IPS DF 6.9 (cell line): Measurements from ENCODE around the gene SYT5.
"Not testable (repeated sequence)": the region's sequence is repeated elsewhere in the genome, so short reads cannot be mapped to it uniquely, and the experiment has no call there.

ENCODE experiments used
- DNase-seq: peaks from one replicate; pipeline ENCODE4 v3.0.0-alpha.2; 2013; ENCODE audit warnings: low read depth, low spot score
- H3K27ac ChIP-seq: one replicate; pipeline ENCODE4 v1.5.1; 2013; ENCODE audit warnings: low read length, control low read depth
- H3K27me3 ChIP-seq: 2 replicates; pipeline ENCODE4 v1.6.1; 2013; ENCODE audit warnings: mild to moderate bottlenecking, low read length; ENCODE audit not compliant: control insufficient read depth, insufficient read depth
- H3K36me3 ChIP-seq: 2 replicates; pipeline ENCODE4 v1.6.1; 2013; ENCODE audit warnings: low read length; ENCODE audit not compliant: control insufficient read depth, insufficient read depth
- H3K4me1 ChIP-seq: 2 replicates; pipeline ENCODE4 v1.6.1; 2013; ENCODE audit warnings: low read length; ENCODE audit not compliant: control insufficient read depth, insufficient read depth
- H3K4me3 ChIP-seq: 2 replicates; pipeline ENCODE4 v1.5.1; 2013; ENCODE audit warnings: mild to moderate bottlenecking, low read length
- H3K9me3 ChIP-seq: 2 replicates; pipeline ENCODE4 v1.6.1; 2013; ENCODE audit warnings: low read length, inconsistent platforms; ENCODE audit not compliant: control insufficient read depth, insufficient read depth
- WGBS: extraction: QIAGEN DNeasy Blood & Tissue Kit; methylation state at CpG from one replicate; pipeline ENCODE4 v1.1.7; 2013; ENCODE audit warnings: mixed read lengths, missing lambda C conversion rate; ENCODE audit not compliant: insufficient read length, insufficient coverage; 5-methylcytosine and 5-hydroxymethylcytosine counted together

Gene SYT5

DNA sequence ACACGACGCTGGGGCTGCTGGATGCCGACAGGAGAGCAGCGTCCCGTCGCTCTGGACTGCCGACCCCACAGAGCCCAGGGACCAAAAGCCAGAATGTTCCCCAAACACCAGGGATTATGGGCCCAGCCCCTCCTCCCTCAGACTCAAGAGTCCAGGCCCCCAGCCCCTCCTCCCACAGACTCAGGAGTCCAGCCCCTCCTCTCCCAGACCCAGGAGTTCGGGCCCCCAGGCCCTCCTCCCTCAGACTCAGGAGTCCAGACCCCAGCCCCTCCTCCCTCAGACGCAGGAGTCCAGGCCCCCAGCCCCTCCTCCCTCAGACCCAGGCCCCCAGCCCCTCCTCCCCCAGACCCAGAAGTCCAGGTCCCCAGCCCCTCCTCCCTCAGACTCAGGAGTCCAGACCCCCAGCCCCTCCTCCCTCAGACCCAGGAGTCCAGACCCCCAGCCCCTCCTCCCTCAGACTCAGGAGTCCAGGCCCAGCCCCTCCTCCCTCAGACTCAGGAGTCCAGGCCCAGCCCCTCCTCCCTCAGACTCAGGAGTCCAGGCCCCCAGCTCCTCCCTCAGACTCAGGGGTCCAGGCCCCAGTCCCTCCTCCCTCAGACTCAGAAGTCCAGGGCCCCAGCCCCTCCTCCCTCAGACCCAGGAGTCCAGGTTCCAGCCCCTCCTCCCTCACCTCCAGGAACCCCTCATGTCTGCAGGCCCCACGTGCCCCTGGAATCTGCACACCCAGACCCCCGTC lies 44.8 kb upstream of the SYT5 start:
- H3K4me3 ChIP-seq, H3K4me1 ChIP-seq, H3K27ac ChIP-seq, H3K9me3 ChIP-seq, H3K27me3 ChIP-seq, DNase-seq, H3K36me3 ChIP-seq: not testable (repeated sequence)
- WGBS, result no CpG with 5 or more reads among the region's 11 CpGs

GRCh38 chr19:55224038-55224665 lies 44.1 kb upstream of the SYT5 start:
- Histone ChIP-seq H3K9me3 (no peaks in the 10 kb centered on the region), H3K4me3 (no peak overlapping the region), H3K36me3 (peaks cover 4% of the 10 kb centered on the region; the same call in 1 of the 2 replicates), H3K27ac (no peak overlapping the region), H3K27me3 (no peaks in the 10 kb centered on the region), H3K4me1 (no peaks in the 10 kb centered on the region)
- DNase-seq, result no peak
- no CpG with 5 or more reads among the region's 26 CpGs for WGBS

DNA sequence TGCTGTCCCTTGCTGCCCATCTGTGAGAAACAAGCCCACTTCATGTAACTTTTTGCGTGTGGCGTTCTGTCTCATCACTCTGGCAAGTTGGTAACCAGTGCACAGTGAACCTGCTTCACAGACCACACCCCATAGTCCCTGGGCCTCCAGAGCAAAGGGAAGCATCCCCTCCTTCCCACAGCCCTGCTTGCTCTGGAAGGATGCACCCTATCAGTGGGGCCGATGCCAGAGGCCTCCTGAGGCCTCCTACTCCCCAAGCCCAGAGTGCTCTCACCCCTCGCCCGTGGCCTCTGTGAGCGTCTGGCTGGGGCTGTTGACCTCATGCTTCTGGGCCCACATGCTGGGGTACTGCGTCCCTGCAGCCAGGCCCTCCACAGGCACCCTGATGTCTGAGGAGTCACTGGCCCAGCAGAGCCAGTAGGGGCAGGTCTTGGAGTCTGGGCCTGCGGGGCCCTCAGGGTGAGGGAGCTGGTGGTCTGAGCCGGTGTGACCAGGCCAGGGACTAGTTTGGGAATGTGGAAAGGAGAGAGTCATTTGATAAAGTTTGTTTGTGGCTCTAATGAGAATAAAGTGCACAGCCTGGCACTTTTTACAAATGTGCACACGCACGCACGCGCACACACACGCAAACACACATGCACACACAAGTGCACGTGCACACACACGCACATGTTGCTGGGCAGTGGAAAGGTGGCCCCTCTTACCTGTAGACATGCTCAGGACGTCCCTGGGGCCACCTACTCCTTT lies 43.4 kb upstream of the SYT5 start:
- Histone ChIP-seq H3K4me1 (no peaks in the 10 kb centered on the region), H3K27ac (no peak overlapping the region), H3K4me3 (no peak overlapping the region), H3K27me3 (no peaks in the 10 kb centered on the region), H3K36me3 (0 out of 2 replicates have a peak, but pooled peaks cover 4% of the 10 kb centered on the region), H3K9me3 (no peaks in the 10 kb centered on the region)
- no CpG with 5 or more reads among the region's 17 CpGs for WGBS
- no peak for DNase-seq

- no peaks in the 10 kb centered on the region for H3K36me3 ChIP-seq
- DNase-seq, result no peak
- H3K27ac ChIP-seq, result no peak overlapping the region
- no CpG with 5 or more reads among the region's 9 CpGs for WGBS
- no peak overlapping the region for H3K4me3 ChIP-seq
- no peaks in the 10 kb centered on the region for H3K4me1 ChIP-seq
- no peaks in the 10 kb centered on the region; the same call in 1 of the 2 replicates for H3K27me3 ChIP-seq
- H3K9me3 ChIP-seq, result no peaks in the 10 kb centered on the region
Observed at GRCh38 chr19:55220525-55220924, 40.4 kb upstream of the SYT5 start.

GRCh38 chr19:55216461-55217198 lies 36.5 kb upstream of the SYT5 start:
- DNase-seq, result peak; percentile 93
- Histone ChIP-seq H3K9me3 (no peaks in the 10 kb centered on the region; the same call in 1 of the 2 replicates), H3K36me3 (no peaks in the 10 kb centered on the region), H3K4me3 (peak overlapping the region; percentile 39; the same call in 1 of the 2 replicates), H3K27me3 (no peaks in the 10 kb centered on the region; the same call in 1 of the 2 replicates), H3K27ac (no peak overlapping the region), H3K4me1 (no peaks in the 10 kb centered on the region; the same call in 1 of the 2 replicates)
- WGBS, result no CpG with 5 or more reads among the region's 36 CpGs

GRCh38 chr19:55213547-55213946 lies 33.5 kb upstream of the SYT5 start:
- H3K4me1 ChIP-seq, result no peaks in the 10 kb centered on the region; the same call in 1 of the 2 replicates
- H3K4me3 ChIP-seq, result no peak overlapping the region
- no peaks in the 10 kb centered on the region; the same call in 1 of the 2 replicates for H3K9me3 ChIP-seq
- H3K27ac ChIP-seq, result no peak overlapping the region
- no CpG with 5 or more reads among the region's 7 CpGs for WGBS
- no peaks in the 10 kb centered on the region for H3K36me3 ChIP-seq
- no peak for DNase-seq
- no peaks in the 10 kb centered on the region; the same call in 1 of the 2 replicates for H3K27me3 ChIP-seq

DNA sequence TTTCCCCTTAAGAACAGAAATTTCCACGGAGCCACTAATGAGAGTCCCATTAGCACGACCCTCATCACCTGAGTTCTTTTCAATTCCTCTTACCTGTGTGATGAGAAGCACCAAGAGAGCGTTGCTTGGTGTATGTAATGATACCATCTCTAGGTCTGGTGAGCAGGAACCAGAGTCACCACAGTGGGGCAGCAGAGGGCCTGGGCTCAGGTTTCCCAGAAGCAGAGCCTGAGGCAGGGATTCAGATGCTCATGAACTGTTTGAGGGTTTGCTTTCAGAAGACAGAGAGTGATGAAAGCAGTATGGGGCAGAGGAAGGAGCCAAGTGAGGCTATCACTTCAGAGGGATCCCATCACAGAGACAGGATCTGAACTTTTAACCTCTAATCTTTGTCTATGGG lies 32.4 kb upstream of the SYT5 start:
- no CpG with 5 or more reads among the region's 3 CpGs for WGBS

GRCh38 chr19:55209693-55210472 lies 29.8 kb upstream of the SYT5 start:
- no peaks in the 10 kb centered on the region; the same call in 1 of the 2 replicates for H3K4me1 ChIP-seq
- no peak overlapping the region for H3K27ac ChIP-seq
- no peaks in the 10 kb centered on the region for H3K27me3 ChIP-seq
- no peaks in the 10 kb centered on the region; the same call in 1 of the 2 replicates for H3K9me3 ChIP-seq
- H3K36me3 ChIP-seq, result no peaks in the 10 kb centered on the region
- DNase-seq, result no peak
- no CpG with 5 or more reads among the region's 17 CpGs for WGBS
- H3K4me3 ChIP-seq, result no peak overlapping the region

More for the DNA sequence above, 32.4 kb upstream of the SYT5 start:
- Histone ChIP-seq H3K4me3 (no peak overlapping the region), H3K4me1 (no peaks in the 10 kb centered on the region; the same call in 1 of the 2 replicates), H3K36me3 (no peaks in the 10 kb centered on the region), H3K9me3 (no peaks in the 10 kb centered on the region; the same call in 1 of the 2 replicates), H3K27ac (no peak overlapping the region), H3K27me3 (no peaks in the 10 kb centered on the region; the same call in 1 of the 2 replicates)
- DNase-seq, result no peak

GRCh38 chr19:55208880-55209692 lies 29.0 kb upstream of the SYT5 start, which contains the start of gene PTPRH:
PTPRH (minus strand) TSS chr19:55209501; CDS start chr19:55209433, 68 bp downstream.
- Histone ChIP-seq H3K9me3 (no peaks in the 10 kb centered on the region; the same call in 1 of the 2 replicates), H3K4me1 (no peaks in the 10 kb centered on the region; the same call in 1 of the 2 replicates), H3K4me3 (no peak within 1 kb of the TSS), H3K27ac (no peak within 1 kb of the TSS), H3K27me3 (no peaks in the 10 kb centered on the region), H3K36me3 (no peaks in the 10 kb centered on the region)
- no peak for DNase-seq
- no CpG with 5 or more reads among the region's 18 CpGs for WGBS
